Smooth muscle cell of bladder (primary cell): ENCODE data around the gene MLF2. TPM values are rescaled to one million over a fixed set of nuclear protein-coding genes. Genes with fewer than 3 reads are reported as not detected.

Source experiments
- total RNA-seq: library from RNA; depleted of rRNA; stranded (reverse); fragments of >200 nt; gene quantifications from 2 replicates; pipeline ENCODE4 v1.2.3, GENCODE V29; 2014

The MLF2 gene, protein sequence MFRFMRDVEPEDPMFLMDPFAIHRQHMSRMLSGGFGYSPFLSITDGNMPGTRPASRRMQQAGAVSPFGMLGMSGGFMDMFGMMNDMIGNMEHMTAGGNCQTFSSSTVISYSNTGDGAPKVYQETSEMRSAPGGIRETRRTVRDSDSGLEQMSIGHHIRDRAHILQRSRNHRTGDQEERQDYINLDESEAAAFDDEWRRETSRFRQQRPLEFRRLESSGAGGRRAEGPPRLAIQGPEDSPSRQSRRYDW
- 106 and 115 TPM in 2 replicates for total RNA-seq

DNA sequence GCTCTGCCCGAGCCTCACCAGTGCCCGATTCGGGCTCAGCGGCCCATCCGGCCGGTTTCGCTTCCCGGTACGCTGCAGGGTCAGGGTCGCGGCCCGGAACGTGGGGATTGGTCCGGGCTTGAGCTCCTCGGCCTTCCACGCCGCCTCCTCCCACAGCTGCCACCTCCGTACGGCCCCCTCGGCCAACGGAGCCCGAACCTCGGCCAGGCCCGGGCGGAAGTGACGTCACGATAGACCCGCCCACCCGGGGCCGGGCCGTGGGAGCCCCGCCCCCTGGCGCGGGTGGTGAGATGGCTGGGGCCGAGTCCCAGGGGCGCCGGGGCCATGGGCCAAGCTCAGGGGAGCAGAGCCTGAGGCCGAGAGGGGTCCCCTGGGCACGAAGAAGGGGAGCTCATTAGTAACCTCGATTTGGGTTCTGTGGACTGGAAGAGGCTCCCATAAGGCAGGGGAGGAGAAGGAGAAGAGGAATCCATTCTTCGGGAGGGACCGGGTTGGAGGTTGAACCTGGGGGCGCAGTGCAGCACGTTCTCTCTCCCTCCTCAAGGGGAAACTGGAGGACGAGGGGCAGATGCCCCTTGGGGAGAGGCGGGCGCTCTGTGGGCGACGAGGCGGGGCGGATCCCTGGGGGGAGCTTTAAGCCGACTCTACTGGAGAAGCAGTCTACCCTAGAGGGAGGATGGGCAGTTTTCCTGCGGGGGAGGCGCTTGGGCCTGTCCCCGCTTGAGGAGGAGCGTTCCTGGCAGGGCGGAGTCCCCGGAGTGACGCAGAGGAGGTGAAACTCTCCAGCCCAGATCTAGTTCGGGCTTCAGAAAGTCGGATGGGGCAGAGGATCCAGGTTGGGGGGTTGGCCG, at the start of gene MLF2:
MLF2 (minus strand) TSS at position 221 of the 851 bp plus-strand sequence. CDS start 807 bp downstream, outside the sequence.

DNA sequence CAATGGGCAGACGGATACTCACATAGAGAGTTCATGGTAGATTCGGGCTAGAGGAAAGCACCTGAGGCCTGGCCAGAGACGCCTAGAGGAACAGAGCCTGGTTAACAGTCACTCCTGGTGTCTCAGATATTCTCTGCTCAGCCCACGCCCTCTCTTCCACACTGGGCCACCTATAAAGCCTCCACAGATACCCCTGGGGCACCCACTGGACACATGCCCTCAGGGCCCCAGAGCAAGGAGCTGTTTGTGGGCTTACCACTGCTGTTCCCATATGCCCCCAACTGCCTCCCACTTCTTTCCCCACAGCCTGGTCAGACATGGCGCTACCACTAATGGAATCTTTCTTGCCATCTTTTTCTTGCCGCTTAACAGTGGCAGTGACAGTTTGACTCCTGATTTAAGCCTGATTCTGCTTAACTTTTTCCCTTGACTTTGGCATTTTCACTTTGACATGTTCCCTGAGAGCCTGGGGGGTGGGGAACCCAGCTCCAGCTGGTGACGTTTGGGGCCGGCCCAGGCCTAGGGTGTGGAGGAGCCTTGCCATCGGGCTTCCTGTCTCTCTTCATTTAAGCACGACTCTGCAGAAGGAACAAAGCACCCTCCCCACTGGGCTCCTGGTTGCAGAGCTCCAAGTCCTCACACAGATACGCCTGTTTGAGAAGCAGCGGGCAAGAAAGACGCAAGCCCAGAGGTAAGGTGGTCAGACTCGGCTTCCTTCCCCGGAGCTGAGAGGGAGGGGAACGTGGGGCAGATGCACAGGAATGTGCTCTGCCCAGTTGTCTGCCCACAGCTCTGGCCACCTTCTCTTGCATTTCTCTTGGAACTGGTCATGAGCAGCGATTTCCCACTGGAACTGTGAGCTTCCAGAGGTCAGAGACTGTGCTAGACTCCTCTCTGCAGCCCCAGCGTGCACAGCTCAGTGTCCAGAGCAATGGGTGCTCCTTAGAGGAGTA, 36.3 kb upstream of the MLF2 start, which contains the start of gene CD4:
CD4 (plus strand) TSS at position 557 of the 953 bp plus-strand sequence. CDS start 10,611 bp downstream, outside the sequence.

DNA sequence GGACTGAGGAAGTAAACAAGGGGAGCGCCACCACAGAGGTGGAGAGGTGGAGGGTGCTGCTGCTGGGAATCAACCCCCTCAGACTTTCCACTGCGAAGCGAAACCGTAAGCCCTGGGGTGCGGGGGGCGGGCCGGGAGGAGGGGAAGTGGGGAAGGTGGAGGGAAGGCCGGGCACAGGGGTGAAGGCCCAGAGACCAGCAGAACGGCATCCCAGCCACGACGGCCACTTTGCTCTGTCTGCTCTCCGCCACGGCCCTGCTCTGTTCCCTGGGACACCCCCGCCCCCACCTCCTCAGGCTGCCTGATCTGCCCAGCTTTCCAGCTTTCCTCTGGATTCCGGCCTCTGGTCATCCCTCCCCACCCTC, 19.4 kb upstream of the MLF2 start, which contains the start of gene LAG3:
LAG3 (plus strand) TSS at position 190 of the 365 bp plus-strand sequence. CDS start 333 bp downstream, outside the sequence.

DNA sequence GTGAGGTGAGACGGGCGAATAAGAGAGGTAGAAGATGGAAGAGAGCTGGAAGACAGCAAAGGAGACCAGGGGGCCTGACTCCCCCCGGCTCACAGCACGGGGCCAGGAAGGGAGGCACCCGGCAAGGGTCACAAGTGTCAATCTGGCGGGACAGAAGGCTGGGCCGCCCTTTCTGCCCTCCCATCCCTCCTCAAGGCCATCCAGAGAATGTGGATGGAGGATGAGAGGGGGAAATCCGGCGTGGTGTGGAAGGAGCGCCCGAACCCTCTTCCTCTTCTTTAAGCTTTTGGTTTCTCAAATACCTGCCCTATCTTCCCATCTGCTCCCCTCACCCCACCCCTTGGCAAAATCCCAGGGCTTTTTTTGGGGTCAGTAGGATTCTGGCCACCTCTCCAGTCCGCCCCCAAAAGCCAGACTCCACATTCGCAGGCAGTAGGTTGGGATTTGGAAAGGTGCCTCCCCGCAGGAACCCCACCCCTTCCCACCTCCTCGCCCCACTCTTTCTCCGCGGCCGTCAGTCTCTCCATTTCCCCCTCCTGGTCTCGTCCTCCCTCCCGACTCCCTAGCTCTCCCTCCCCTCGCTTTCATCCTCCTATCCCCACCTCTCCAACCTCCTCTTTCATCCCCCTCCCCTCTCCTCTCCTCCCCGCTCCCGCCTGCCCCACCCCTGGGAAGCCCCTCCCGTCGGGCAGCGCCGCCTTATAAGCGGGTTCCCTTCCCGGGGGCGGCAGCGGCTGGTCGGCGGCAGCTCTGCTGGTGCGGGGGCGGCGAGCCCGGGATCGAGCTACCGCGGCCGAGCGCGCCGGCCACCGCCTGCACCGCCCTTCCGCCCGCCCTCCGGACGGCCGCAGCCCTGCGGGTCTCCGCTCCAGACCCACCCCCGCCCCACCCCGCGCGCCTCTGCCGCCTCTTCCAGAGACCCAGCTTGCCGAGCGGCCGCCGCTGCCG, 13.0 kb upstream of the MLF2 start, which contains the start of gene PTMS:
PTMS (plus strand) TSS at position 730 of the 948 bp plus-strand sequence. CDS start 343 bp downstream, outside the sequence.

DNA sequence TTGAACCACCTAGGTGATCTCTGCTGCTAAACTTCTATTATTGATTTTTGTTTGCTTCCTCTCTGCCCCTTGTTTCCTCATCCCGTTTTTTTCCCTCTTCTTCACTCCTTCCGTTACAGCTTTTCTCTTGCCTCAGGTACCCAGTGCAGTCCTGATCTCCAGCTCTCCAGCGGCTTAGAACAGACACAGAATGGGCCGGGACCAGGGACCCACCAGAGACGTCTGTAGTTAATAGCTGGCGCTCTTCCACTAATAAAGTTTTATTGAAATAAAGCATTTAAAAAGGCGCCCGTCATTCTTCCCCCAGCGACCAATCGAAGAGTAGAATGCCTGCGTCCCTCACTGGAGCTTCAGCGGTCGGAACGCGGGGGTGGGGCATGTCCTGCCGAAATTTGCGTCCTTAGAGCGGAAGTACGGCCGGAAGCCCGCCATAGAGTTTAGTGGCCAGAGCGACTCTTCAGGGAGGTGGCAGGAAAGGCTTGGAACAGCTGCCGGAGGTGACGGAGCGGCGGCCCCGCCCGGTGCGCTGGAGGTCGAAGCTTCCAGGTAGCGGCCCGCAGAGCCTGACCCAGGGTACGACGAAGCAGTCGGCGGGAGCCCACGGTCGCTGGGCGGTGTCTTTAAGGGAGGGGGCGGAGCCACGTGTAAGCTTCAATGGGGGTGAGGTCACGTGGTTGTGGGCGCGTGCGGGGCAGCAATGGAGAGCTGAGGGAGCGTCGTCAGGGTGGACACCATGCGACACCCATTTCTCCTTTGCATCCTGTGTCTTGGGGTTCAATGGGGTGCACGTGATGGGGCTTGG, 29.1 kb downstream of the MLF2 start, which contains the start of gene COPS7A:
COPS7A (plus strand) TSS at position 440 of the 802 bp plus-strand sequence. CDS start 611 bp downstream, outside the sequence.

DNA sequence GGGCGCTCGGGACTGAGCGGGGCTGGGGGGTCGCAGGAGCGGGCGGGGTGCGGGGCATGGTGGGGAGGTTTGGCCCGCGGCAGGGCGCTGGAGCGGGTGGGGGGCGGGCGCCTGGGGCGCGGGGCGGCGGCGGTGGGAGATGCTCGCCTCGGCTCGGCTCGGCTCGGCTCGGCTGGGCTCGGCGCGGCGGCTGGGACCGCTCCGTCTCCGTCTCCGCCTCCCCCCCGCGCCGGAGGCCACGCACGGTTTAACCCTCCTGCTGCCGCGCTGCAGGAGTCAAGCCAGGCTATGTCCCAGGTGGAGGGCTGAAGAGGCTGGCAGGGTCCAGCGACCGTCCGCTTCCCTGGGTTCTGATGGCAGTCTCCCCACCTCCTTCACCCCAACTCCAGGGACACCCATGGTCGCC, 52.3 kb downstream of the MLF2 start, which contains the start of gene PIANP:
PIANP (minus strand) TSS at position 170 of the 406 bp plus-strand sequence. CDS start 2,754 bp downstream, outside the sequence.

Other genes with a start within 250 kb of the MLF2 start
- gene GAPDH, start 218.6 kb downstream of the MLF2 start, total RNA-seq, result 7,747 and 9,147 TPM in 2 replicates
- gene IFFO1, start 197.1 kb downstream of the MLF2 start, total RNA-seq, result 11.2 and 13.2 TPM in 2 replicates
- gene NOP2, start 184.8 kb downstream of the MLF2 start, total RNA-seq, result 9.8 and 17.4 TPM in 2 replicates
- 189 and 195 TPM in 2 replicates for gene CHD4, start 145.8 kb downstream of the MLF2 start, total RNA-seq
- not detected in 2 replicates for gene LPAR5, start 117.2 kb downstream of the MLF2 start, total RNA-seq
- gene ACRBP, start 105.7 kb downstream of the MLF2 start, total RNA-seq, result 0.28 and 0.37 TPM in 2 replicates
- gene ING4, start 90.0 kb downstream of the MLF2 start, total RNA-seq, result 27.2 and 34.4 TPM in 2 replicates
- gene ZNF384, start 63.8 kb downstream of the MLF2 start, total RNA-seq, result 6.8 and 10.4 TPM in 2 replicates
- 0.09 TPM in 1 of 2 replicates, not detected in the other for gene PIANP, start 52.3 kb downstream of the MLF2 start, total RNA-seq
- gene COPS7A, start 29.1 kb downstream of the MLF2 start, total RNA-seq, result 78.9 and 89.7 TPM in 2 replicates
- 18.7 and 28.0 TPM in 2 replicates for gene PTMS, start 13.2 kb upstream of the MLF2 start, total RNA-seq
- gene LAG3, start 19.4 kb upstream of the MLF2 start, total RNA-seq, result 0.14 and 0.18 TPM in 2 replicates
- gene CD4, start 36.4 kb upstream of the MLF2 start, total RNA-seq, result 0.28 and 0.43 TPM in 2 replicates
- 2.8 and 3.0 TPM in 2 replicates for gene GPR162, start 68.7 kb upstream of the MLF2 start, total RNA-seq
- gene P3H3, start 75.3 kb upstream of the MLF2 start, total RNA-seq, result 78.9 and 105 TPM in 2 replicates
- 0.92 and 1.3 TPM in 2 replicates for gene GNB3, start 87.8 kb upstream of the MLF2 start, total RNA-seq
- gene CDCA3, start 98.1 kb upstream of the MLF2 start, total RNA-seq, result 2.0 and 2.1 TPM in 2 replicates
- 71.1 and 76.5 TPM in 2 replicates for gene USP5, start 99.0 kb upstream of the MLF2 start, total RNA-seq
- 1,608 and 1,630 TPM in 2 replicates for gene TPI1, start 114.4 kb upstream of the MLF2 start, total RNA-seq
- 6.5 and 6.7 TPM in 2 replicates for gene SPSB2, start 120.2 kb upstream of the MLF2 start, total RNA-seq
- 9.5 and 14.1 TPM in 2 replicates for gene LRRC23, start 151.7 kb upstream of the MLF2 start, total RNA-seq
- gene ENO2, start 161.4 kb upstream of the MLF2 start, total RNA-seq, result 11.7 and 44.1 TPM in 2 replicates
- 5.0 and 7.5 TPM in 2 replicates for gene ATN1, start 174.8 kb upstream of the MLF2 start, total RNA-seq
- gene RNU7-1, start 190.7 kb upstream of the MLF2 start, total RNA-seq, result not detected in 2 replicates
- gene C12orf57, start 190.9 kb upstream of the MLF2 start, total RNA-seq, result 170 and 215 TPM in 2 replicates
- under 0.01 and 0.09 TPM in 2 replicates for gene PTPN6, start 198.2 kb upstream of the MLF2 start, total RNA-seq
- 147 and 183 TPM in 2 replicates for gene PHB2, start 217.5 kb upstream of the MLF2 start, total RNA-seq
- 32.4 and 39.4 TPM in 2 replicates for gene EMG1, start 217.8 kb upstream of the MLF2 start, total RNA-seq